Activated T-cell treated with anti-CD3 and anti-CD28 coated beads, Interleukin-2, amount 50 U/mL, for 4 hours (primary cell): ENCODE results near the gene PIK3CD. TPM values are rescaled to one million over a fixed set of nuclear protein-coding genes. Genes with fewer than 3 reads are reported as not detected.
"Not testable (repeated sequence)": the region's sequence is repeated elsewhere in the genome, so short reads cannot be mapped to it uniquely, and the experiment has no call there.

ENCODE experiments used
- ATAC-seq, 2 donors: fragments of 200-7000 bp; cut with Tn5 transposase; one replicate each; pipeline ENCODE4 v1.10.0; 2021
- DNase-seq: peaks from one replicate; pipeline ENCODE4 v3.0.0-alpha.2; 2020
- H3K27me3 Mint-ChIP-seq: one replicate; pipeline ENCODE4 v1.8.0; 2021; ENCODE audit warnings: low read depth, mixed read lengths
- H3K36me3 Mint-ChIP-seq: one replicate; pipeline ENCODE4 v1.8.0; 2022; ENCODE audit warnings: mixed read lengths; ENCODE audit not compliant: insufficient read depth
- H3K4me1 Mint-ChIP-seq: one replicate; pipeline ENCODE4 v1.8.0; 2021; ENCODE audit warnings: low read depth, mixed read lengths
- H3K4me3 Mint-ChIP-seq: one replicate; pipeline ENCODE4 v1.8.0; 2021; ENCODE audit warnings: mild to moderate bottlenecking, moderate library complexity, mixed read lengths
- H3K9me3 Mint-ChIP-seq: one replicate; pipeline ENCODE4 v1.8.0; 2021; ENCODE audit warnings: mixed read lengths
- total RNA-seq, 3 donors: library from RNA; stranded (reverse); gene quantifications; one replicate each; pipeline ENCODE4 v1.2.1, GENCODE V29; 2021

The PIK3CD gene
- total RNA-seq, 3 donors from 2014 or later, result 97.6 to 123 (median 99.2) TPM

GRCh38 chr1:9654834-9655723 is 3.5 kb downstream of the PIK3CD start:
- Mint-ChIP-seq H3K36me3 (peaks cover 7% of the 10 kb centered on the region), H3K27me3 (no peaks in the 10 kb centered on the region), H3K9me3 (no peaks in the 10 kb centered on the region), H3K4me1 (peaks cover 80% of the 10 kb centered on the region), H3K4me3 (peak overlapping the region; percentile 92)
- ATAC-seq (peak; percentile 48 to 51), DNase-seq (peak; percentile 47)

DNA sequence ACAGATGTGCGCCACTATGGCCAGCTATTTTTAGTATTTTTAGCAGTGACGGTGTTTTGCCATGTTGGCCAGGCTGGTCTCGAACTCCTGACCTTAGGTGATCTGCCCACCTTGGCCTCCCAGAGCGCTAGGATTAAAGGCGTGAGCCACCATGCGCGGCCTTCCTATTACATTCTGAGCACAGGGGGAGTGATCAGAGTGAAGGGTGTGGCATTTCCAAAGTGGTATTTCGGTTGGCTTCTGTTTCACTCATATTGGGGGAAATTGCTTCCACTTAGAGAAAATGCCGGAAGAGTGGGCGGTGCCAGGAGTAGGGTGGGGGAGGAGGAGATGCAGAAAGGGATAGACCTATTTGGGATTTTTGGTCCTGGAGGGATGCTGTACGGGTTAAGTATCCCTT is 4.3 kb downstream of the PIK3CD start:
- H3K4me1 Mint-ChIP-seq, result peaks cover 80% of the 10 kb centered on the region
- DNase-seq (no peak), ATAC-seq (no peak)
- H3K36me3 Mint-ChIP-seq, result peaks cover 14% of the 10 kb centered on the region
- peak overlapping the region; percentile 92 for H3K4me3 Mint-ChIP-seq
- no peaks in the 10 kb centered on the region for H3K9me3 Mint-ChIP-seq
- no peaks in the 10 kb centered on the region for H3K27me3 Mint-ChIP-seq

DNA sequence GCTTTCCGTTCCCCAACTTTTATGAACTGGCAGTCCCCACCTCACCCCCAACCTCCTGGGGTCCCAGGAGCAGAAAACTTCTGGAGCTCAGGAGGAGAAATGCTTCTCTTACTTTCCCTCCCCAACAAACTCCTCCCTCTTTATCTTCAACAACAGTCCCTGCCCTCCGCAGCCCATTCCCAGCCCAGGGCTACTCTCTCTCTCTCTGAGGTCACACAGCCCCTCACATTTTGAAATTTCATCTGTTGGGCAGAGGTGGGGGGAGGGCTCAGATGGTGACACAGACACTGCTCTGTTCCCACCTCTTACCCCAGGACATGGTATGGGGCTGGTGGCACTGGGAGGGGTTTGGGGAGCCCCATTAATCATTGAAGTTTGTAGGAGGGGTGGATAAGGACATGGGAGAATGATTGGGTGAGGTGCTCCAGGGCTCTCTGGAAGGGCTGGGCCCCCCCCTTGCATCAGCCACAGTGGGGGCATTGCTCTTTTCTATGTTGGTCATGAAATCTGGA is 6.0 kb downstream of the PIK3CD start:
- H3K36me3 Mint-ChIP-seq, result peaks cover 19% of the 10 kb centered on the region
- no peaks in the 10 kb centered on the region for H3K9me3 Mint-ChIP-seq
- ATAC-seq, result peak; percentile 12 to 16
- peak overlapping the region; percentile 55 for H3K4me3 Mint-ChIP-seq
- peaks cover 80% of the 10 kb centered on the region for H3K4me1 Mint-ChIP-seq
- DNase-seq, result no peak
- H3K27me3 Mint-ChIP-seq, result no peaks in the 10 kb centered on the region

GRCh38 chr1:9658199-9658598 is 6.7 kb downstream of the PIK3CD start:
- ATAC-seq, result no peak
- H3K36me3 Mint-ChIP-seq, result peaks cover 23% of the 10 kb centered on the region
- peak overlapping the region; percentile 55 for H3K4me3 Mint-ChIP-seq

DNA sequence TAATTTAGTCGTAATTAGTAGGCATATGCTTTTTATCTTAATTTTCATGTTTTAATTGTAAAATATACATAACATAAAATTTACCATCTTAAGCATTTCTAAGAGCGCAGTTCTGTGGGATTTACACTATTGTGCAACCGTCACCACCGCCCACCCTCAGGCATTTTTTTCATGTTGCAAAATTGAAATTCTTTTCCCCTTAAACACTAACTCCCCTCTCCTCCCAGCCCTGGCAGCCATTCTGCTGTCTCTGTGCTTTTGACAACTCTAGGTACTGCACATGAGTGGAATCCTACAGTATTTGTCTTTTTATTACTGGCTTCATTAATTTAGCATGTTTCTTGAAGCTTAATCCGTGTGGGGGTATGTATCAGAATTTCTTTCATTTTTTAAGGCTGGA is 7.8 kb downstream of the PIK3CD start:
- ATAC-seq (no peak), DNase-seq (no peak)
- peaks cover 72% of the 10 kb centered on the region for H3K4me1 Mint-ChIP-seq
- no peak overlapping the region for H3K4me3 Mint-ChIP-seq
- no peaks in the 10 kb centered on the region for H3K9me3 Mint-ChIP-seq
- H3K27me3 Mint-ChIP-seq, result no peaks in the 10 kb centered on the region
- peaks cover 25% of the 10 kb centered on the region for H3K36me3 Mint-ChIP-seq

More at GRCh38 chr1:9658199-9658598, 6.7 kb downstream of the PIK3CD start:
- H3K9me3 Mint-ChIP-seq, result no peaks in the 10 kb centered on the region
- H3K4me1 Mint-ChIP-seq, result peaks cover 82% of the 10 kb centered on the region
- no peak for DNase-seq
- H3K27me3 Mint-ChIP-seq, result no peaks in the 10 kb centered on the region

- Mint-ChIP-seq H3K9me3 (no peaks in the 10 kb centered on the region), H3K4me1 (peaks cover 56% of the 10 kb centered on the region), H3K36me3 (peaks cover 25% of the 10 kb centered on the region), H3K4me3 (no peak overlapping the region), H3K27me3 (no peaks in the 10 kb centered on the region)
- ATAC-seq (no peak), DNase-seq (no peak)
Measured at GRCh38 chr1:9663257-9663656, 11.7 kb downstream of the PIK3CD start.

- Mint-ChIP-seq H3K36me3 (peaks cover 26% of the 10 kb centered on the region), H3K4me3 (no peak overlapping the region), H3K4me1 (peaks cover 54% of the 10 kb centered on the region), H3K27me3 (no peaks in the 10 kb centered on the region), H3K9me3 (no peaks in the 10 kb centered on the region)
- ATAC-seq, result no peak
- no peak for DNase-seq
Measured at GRCh38 chr1:9665193-9665592, 13.7 kb downstream of the PIK3CD start.

- Mint-ChIP-seq H3K4me3 (no peak overlapping the region), H3K36me3 (peaks cover 22% of the 10 kb centered on the region)
Measured at GRCh38 chr1:9668080-9668479, 16.5 kb downstream of the PIK3CD start.

DNA sequence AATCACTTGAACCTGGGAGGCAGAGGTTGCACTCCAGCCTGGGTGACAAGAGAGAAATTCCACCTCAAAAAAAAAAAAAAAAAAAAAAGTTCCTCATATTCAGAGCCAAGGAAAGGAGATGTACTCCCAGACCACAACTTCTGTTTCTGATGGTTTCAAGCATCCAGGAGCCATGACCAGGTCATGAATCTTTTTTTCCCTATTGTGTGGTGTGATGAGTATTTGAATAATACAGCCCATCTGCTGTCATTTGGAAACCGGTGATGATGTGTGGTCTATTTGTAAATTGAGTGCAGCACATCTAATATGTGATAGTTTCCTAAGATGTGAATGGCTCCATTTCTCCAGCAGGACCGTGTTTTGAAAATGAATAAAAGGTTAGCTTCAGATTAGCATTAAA is 18.6 kb downstream of the PIK3CD start:
- ATAC-seq, result peak; percentile 49 to 74
- Mint-ChIP-seq H3K36me3 (peaks cover 24% of the 10 kb centered on the region), H3K4me1 (peaks cover 67% of the 10 kb centered on the region), H3K4me3 (no peak overlapping the region), H3K9me3 (no peaks in the 10 kb centered on the region), H3K27me3 (no peaks in the 10 kb centered on the region)
- DNase-seq, result no peak

More at GRCh38 chr1:9668080-9668479, 16.5 kb downstream of the PIK3CD start:
- H3K27me3 Mint-ChIP-seq, result no peaks in the 10 kb centered on the region
- ATAC-seq (no peak), DNase-seq (no peak)
- peaks cover 62% of the 10 kb centered on the region for H3K4me1 Mint-ChIP-seq
- no peaks in the 10 kb centered on the region for H3K9me3 Mint-ChIP-seq

- H3K27me3 Mint-ChIP-seq, result no peaks in the 10 kb centered on the region
- peaks cover 66% of the 10 kb centered on the region for H3K4me1 Mint-ChIP-seq
- peak overlapping the region; percentile 56 for H3K4me3 Mint-ChIP-seq
- DNase-seq, result no peak
- H3K36me3 Mint-ChIP-seq, result peaks cover 20% of the 10 kb centered on the region
- ATAC-seq, result peak; percentile 92 to 95
- H3K9me3 Mint-ChIP-seq, result no peaks in the 10 kb centered on the region
Measured at GRCh38 chr1:9671377-9672140, 20.0 kb downstream of the PIK3CD start.

DNA sequence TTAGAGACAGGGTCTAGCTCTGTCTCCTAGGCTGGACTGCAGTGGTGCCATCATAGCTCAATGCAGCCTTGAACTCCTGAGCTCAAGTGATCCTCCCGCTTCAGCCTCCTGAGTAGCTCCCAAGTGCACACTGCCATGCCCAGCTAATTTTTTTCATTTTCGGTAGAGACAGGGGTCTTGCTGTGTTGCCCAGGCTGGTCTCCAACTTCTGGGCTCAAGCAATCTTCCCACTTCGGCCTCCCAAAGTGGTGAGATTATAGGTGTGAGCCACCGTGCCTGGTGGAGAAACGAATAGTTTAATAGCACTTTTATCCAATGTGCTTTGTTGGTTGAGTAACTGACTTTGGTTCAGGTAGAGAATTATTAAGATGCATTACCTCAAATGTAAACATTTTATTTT is 20.9 kb downstream of the PIK3CD start:
- no peak for ATAC-seq
- no peaks in the 10 kb centered on the region for H3K27me3 Mint-ChIP-seq
- no peaks in the 10 kb centered on the region for H3K9me3 Mint-ChIP-seq
- DNase-seq, result no peak
- H3K36me3 Mint-ChIP-seq, result peaks cover 27% of the 10 kb centered on the region
- peaks cover 69% of the 10 kb centered on the region for H3K4me1 Mint-ChIP-seq
- no peak overlapping the region for H3K4me3 Mint-ChIP-seq

DNA sequence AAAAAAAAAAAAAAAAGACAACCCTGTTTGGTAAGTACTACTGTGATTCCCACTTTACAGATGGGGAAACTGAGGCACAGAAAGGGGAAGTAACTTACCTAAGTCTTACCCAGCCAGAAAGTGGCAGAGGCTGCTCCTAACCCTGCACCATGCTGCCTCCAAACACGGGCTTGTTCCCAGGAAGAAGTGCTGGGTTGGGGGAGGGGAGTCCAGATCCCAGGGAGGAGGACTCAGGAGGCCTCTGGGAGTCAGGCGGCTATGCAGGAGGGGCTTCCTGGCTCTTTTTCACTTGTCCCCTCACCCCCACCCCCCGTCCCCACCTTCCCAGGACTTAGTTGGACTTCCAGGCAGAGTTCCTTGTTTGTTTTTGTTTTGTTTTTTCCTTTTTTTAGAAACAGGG is 23.9 kb downstream of the PIK3CD start:
- no peaks in the 10 kb centered on the region for H3K9me3 Mint-ChIP-seq
- H3K27me3 Mint-ChIP-seq, result no peaks in the 10 kb centered on the region
- no peak for ATAC-seq
- H3K4me3 Mint-ChIP-seq, result no peak overlapping the region
- peaks cover 66% of the 10 kb centered on the region for H3K4me1 Mint-ChIP-seq
- DNase-seq, result no peak
- peaks cover 30% of the 10 kb centered on the region for H3K36me3 Mint-ChIP-seq

GRCh38 chr1:9676128-9676527 is 24.6 kb downstream of the PIK3CD start:
- Mint-ChIP-seq H3K4me1 (peaks cover 65% of the 10 kb centered on the region), H3K36me3 (peaks cover 30% of the 10 kb centered on the region)

DNA sequence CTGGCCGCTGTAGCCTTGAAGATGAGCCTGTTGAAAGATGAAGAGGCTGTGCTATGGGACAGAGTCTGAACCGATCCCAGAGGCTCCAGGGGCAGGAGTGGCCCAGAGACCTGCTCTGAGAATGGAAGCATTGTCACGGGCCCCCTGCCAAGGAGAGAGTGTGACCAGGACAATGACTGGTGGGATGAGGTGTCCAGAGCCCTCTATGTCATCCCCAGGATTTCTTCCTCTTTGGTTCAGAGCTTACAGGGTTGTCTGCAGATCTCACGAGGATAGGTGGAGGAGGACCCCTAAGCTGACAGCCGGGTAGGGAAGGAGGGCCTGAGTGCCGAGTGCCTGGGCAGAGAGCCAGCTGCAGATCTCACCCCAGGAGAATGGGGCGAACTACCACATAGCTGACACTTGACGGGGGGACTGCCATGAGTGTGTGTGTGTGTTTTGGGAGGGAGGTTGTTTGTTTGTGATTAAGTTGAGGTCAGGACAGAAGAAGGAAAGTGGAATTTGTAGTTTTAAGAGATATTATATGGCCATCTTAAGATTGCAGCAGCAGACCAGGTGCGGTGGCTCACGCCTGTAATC is 25.4 kb downstream of the PIK3CD start:
- DNase-seq (no peak), ATAC-seq (peak; percentile 10 to 28)
- peaks cover 65% of the 10 kb centered on the region for H3K4me1 Mint-ChIP-seq
- H3K9me3 Mint-ChIP-seq, result no peaks in the 10 kb centered on the region
- no peaks in the 10 kb centered on the region for H3K27me3 Mint-ChIP-seq
- peaks cover 25% of the 10 kb centered on the region for H3K36me3 Mint-ChIP-seq
- H3K4me3 Mint-ChIP-seq, result no peak overlapping the region

More at GRCh38 chr1:9676128-9676527, 24.6 kb downstream of the PIK3CD start:
- H3K9me3 Mint-ChIP-seq, H3K27me3 Mint-ChIP-seq, ATAC-seq, DNase-seq, H3K4me3 Mint-ChIP-seq: not testable (repeated sequence)
